PFSK-1 (cell line): Measurements from ENCODE around the gene PRCD.
"Not testable (repeated sequence)": the region's sequence is repeated elsewhere in the genome, so short reads cannot be mapped to it uniquely, and the experiment has no call there.

Source experiments
- FOXP2 ChIP-seq: optimal IDR thresholded peaks from 2 replicates; pipeline ENCODE3; 2011; ENCODE audit warnings: borderline replicate concordance, control low read depth, inconsistent platforms; ENCODE audit not compliant: insufficient read depth; ENCODE audit errors: extremely low read length, extremely low read depth
- POLR2AphosphoS5 ChIP-seq: IDR thresholded peaks from 2 replicates; pipeline ENCODE4 v1.6.1; 2012; ENCODE audit warnings: low read depth, mild to moderate bottlenecking, control low read depth, low read length, moderate library complexity
- REST ChIP-seq, 2 experiments: IDR thresholded peaks; 2 replicates each; pipeline versions ENCODE4 v1.6.1 to v1.8.0; 2011 to 2012; ENCODE audit warnings: low read depth in 2 of 2, low read length in 2 of 2, control low read depth in 1 of 2, inconsistent platforms in 1 of 2, mild to moderate bottlenecking in 1 of 2, moderate library complexity in 1 of 2; ENCODE audit not compliant: insufficient read depth in 1 of 2
- SIN3A ChIP-seq: IDR thresholded peaks from 2 replicates; pipeline ENCODE4 v1.6.1; 2012; ENCODE audit warnings: mild to moderate bottlenecking, low read length, moderate library complexity, borderline replicate concordance; ENCODE audit not compliant: insufficient read depth
- TAF1 ChIP-seq: IDR thresholded peaks from 2 replicates; pipeline ENCODE4 v1.6.1; 2012; ENCODE audit warnings: low read length, control low read depth, borderline replicate concordance; ENCODE audit not compliant: insufficient read depth

GRCh38 chr17:76564991-76565727 lies 25.3 kb downstream of the PRCD start:
- TF ChIP-seq POLR2AphosphoS5 = peak; percentile 16; the same call in 1 of the 2 replicates
- not testable (repeated sequence) for TF ChIP-seq REST (IDR thresholded peaks at IDR 0.05; ENCODE audit: insufficient read depth in 1 of 2, low read depth in 2 of 2, low read length in 2 of 2); TAF1; SIN3A; FOXP2
